Measurements from ENCODE around the gene KCTD3. TPM values are rescaled to one million over a fixed set of nuclear protein-coding genes. Genes with fewer than 3 reads are reported as not detected.

KCTD3 gene
- total and polyA plus RNA-seq, 10 of the 15 experiments (the other 5 are each of a cell fraction or from before 2014, with no cell fraction given), result 3.6 to 19.8 (median 10.7) TPM

GRCh38 chr1:215545096-215545495 lies 22.0 kb upstream of the KCTD3 start (continued):
- no peak for TF ChIP-seq EED (IDR thresholded peaks at IDR 0.05; ENCODE audit: low read depth)
- TF ChIP-seq, protein P1, sequence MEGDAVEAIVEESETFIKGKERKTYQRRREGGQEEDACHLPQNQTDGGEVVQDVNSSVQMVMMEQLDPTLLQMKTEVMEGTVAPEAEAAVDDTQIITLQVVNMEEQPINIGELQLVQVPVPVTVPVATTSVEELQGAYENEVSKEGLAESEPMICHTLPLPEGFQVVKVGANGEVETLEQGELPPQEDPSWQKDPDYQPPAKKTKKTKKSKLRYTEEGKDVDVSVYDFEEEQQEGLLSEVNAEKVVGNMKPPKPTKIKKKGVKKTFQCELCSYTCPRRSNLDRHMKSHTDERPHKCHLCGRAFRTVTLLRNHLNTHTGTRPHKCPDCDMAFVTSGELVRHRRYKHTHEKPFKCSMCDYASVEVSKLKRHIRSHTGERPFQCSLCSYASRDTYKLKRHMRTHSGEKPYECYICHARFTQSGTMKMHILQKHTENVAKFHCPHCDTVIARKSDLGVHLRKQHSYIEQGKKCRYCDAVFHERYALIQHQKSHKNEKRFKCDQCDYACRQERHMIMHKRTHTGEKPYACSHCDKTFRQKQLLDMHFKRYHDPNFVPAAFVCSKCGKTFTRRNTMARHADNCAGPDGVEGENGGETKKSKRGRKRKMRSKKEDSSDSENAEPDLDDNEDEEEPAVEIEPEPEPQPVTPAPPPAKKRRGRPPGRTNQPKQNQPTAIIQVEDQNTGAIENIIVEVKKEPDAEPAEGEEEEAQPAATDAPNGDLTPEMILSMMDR (IDR thresholded peaks at IDR 0.05 in 2 of 3, conservative IDR thresholded peaks at IDR 0.05 in 1 of 3; ENCODE audit: control insufficient read depth in 2 of 3, extremely low read depth in 1 of 3, insufficient read depth in 1 of 3, low read depth in 3 of 3, low read length in 3 of 3), result no peak

DNA sequence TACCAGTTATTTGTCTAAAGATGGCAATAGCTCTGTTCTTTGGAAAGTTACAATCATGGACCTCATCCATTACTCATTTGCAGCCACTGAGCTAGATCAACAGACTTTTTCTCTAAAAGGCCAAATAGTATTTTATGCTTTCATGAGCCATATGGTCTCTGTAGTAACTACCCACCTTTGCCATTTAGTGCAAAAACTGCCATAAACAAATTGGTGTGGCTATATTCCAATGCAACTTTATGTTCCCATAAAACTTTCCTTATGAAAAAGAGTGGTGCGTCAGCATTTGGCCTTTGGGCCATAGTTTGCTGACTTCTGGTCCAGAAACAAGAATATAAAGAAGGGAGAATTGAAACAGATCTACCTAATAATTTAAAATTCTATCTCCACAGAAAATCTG lies 20.1 kb upstream of the KCTD3 start:
- DNase-seq (ENCODE audit: low read depth, low spot score) (no peak), ATAC-seq (no peak), FAIRE-seq (no peak)
- no peaks in the 10 kb centered on the region; the same call in 2 of the 3 replicates for H3K9me3 ChIP-seq (replicated peaks; ENCODE audit: control insufficient read depth, insufficient read depth, low read length)
- ChIA-PET SMC1A (ENCODE audit: uncharacterized antibody, unreplicated experiment) (no interaction called here), POLR2A (no interaction called here), RAD21 (ENCODE audit: unreplicated experiment) (no interaction called here), CTCF (no interaction called here)
- H4K20me1 ChIP-seq (ENCODE audit: control insufficient read depth, insufficient read depth), result no peaks in the 10 kb centered on the region
- no peak overlapping the region for H3K4me3 ChIP-seq
- intact Hi-C loops (cut with micrococcal nuclease; ENCODE audit: unreplicated experiment), result no loop called here
- BruUV-seq (replicated peaks), result no TSS peak
- no peaks in the 10 kb centered on the region for H3K79me2 ChIP-seq (ENCODE audit: control insufficient read depth, insufficient read depth, low read length)
- H3K27ac ChIP-seq (ENCODE audit: control insufficient read depth, insufficient read depth), result no peak overlapping the region
- in situ Hi-C loops (cut with MboI), result no loop called here
- no peaks in the 10 kb centered on the region for H3K36me3 ChIP-seq (ENCODE audit: control insufficient read depth in 2 of 2, insufficient read depth in 2 of 2, low read length in 1 of 2)
- no peak overlapping the region for H3K9ac ChIP-seq (ENCODE audit: control insufficient read depth, insufficient read depth, low read length)
- H3K4me1 ChIP-seq (ENCODE audit: control insufficient read depth, insufficient read depth, low read length), result peaks cover 4% of the 10 kb centered on the region; the same call in 1 of the 2 replicates
- no peak overlapping the region for H3K4me2 ChIP-seq (ENCODE audit: control insufficient read depth, insufficient read depth)
- no peak overlapping the region for H2AFZ ChIP-seq (ENCODE audit: control insufficient read depth, low read depth, low read length)
- H3K27me3 ChIP-seq (replicated peaks in 1 of 2; ENCODE audit: control insufficient read depth in 2 of 2, insufficient read depth in 2 of 2, low read length in 1 of 2), result no peaks in the 10 kb centered on the region
- 59% methylated on average over 1 of the region's 1 CpG for WGBS (ENCODE audit: insufficient coverage, insufficient replicate concordance, low lambda C conversion rate, missing lambda C conversion rate)
- TF ChIP-seq NFXL1 (IDR thresholded peaks at IDR 0.05; ENCODE audit: borderline replicate concordance) (no peak), MLLT1 (IDR thresholded peaks at IDR 0.05) (no peak), RELB (IDR thresholded peaks at IDR 0.05; ENCODE audit: low read depth) (no peak), NFYA (IDR thresholded peaks at IDR 0.05; ENCODE audit: borderline replicate concordance, low read depth, low read length) (no peak), TBL1XR1 (IDR thresholded peaks at IDR 0.05; ENCODE audit: low read depth, low read length) (no peak), CHD2 (IDR thresholded peaks at IDR 0.05; ENCODE audit: borderline replicate concordance, low read depth, low read length) (no peak), ESRRA (IDR thresholded peaks at IDR 0.05; ENCODE audit: low read length) (no peak), SMARCA5 (IDR thresholded peaks at IDR 0.05) (no peak), ZSCAN29 (IDR thresholded peaks at IDR 0.05) (no peak), FOXK2 (IDR thresholded peaks at IDR 0.05) (no peak), BRCA1 (IDR thresholded peaks at IDR 0.05; ENCODE audit: low read depth, low read length) (no peak), ZNF622 (IDR thresholded peaks at IDR 0.05) (no peak), TARDBP (IDR thresholded peaks at IDR 0.05; ENCODE audit: borderline replicate concordance) (no peak), BCL11A (IDR thresholded peaks at IDR 0.05; ENCODE audit: low read depth, low read length) (no peak), NRF1 (conservative IDR thresholded peaks at IDR 0.05; ENCODE audit: low read depth, low read length) (no peak), NBN (IDR thresholded peaks at IDR 0.05) (no peak)
- TF ChIP-seq, protein P1 (IDR thresholded peaks at IDR 0.05 in 2 of 3, conservative IDR thresholded peaks at IDR 0.05 in 1 of 3; ENCODE audit: control insufficient read depth in 2 of 3, extremely low read depth in 1 of 3, insufficient read depth in 1 of 3, low read depth in 3 of 3, low read length in 3 of 3), result no peak
